ENCODE data around the gene DCDC2C.

The DCDC2C gene

GRCh38 chr2:3712831-3713503, 9.6 kb downstream of the DCDC2C start:
- DNase-seq: no peak

DNA sequence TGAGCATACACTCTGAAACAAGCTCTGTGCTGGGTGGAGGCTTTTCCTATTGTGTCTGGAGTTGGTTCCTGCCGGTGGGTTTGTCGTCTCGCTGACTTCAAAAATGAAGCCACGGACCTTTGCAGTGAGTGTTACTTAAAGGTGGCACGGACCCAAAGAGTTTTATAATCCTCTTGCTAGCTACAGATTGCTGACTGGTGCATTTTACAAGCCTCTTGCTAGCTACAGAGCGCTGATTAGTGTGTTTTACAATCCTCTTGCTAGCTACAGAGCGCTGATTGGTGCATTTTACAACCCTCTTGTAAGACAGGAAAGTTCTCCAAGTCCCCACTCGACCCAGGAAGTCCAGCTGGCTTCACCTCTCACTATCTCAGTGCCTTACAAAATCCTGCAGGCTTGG, 15.3 kb downstream of the DCDC2C start:
- DNase-seq: no peak

- DNase-seq: no peak
Measured at GRCh38 chr2:3725002-3725401, 21.6 kb downstream of the DCDC2C start.

- no peak for DNase-seq
Measured at GRCh38 chr2:3725458-3726250, 22.3 kb downstream of the DCDC2C start.

DNA sequence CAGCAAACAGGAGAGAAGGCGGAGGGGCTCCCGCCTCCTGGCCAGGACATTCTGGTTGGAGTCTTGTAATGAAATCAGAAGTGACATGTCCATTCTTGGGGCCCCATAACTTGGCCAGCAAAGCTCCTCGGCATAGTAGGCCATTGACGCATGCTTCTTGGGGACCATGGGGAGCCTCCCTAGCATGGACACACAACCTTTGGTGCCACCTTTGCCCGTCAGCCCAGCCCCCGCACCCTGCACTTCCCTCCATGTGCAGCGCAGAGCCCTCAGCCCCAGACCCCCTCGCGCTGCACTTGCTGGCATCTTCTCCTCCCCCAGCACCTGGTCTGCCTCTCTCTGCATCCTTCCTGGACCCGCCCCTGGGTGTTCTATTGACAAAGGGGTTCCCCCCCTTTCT, 23.1 kb downstream of the DCDC2C start:
- no peak for DNase-seq

GRCh38 chr2:3727397-3728045, 24.1 kb downstream of the DCDC2C start:
- DNase-seq: no peak

GRCh38 chr2:3728104-3729054, 25.0 kb downstream of the DCDC2C start:
- no peak for DNase-seq

- no peak for DNase-seq
Measured at GRCh38 chr2:3729055-3729448, 25.7 kb downstream of the DCDC2C start.

GRCh38 chr2:3729786-3730185, 26.4 kb downstream of the DCDC2C start:
- no peak for DNase-seq

DNA sequence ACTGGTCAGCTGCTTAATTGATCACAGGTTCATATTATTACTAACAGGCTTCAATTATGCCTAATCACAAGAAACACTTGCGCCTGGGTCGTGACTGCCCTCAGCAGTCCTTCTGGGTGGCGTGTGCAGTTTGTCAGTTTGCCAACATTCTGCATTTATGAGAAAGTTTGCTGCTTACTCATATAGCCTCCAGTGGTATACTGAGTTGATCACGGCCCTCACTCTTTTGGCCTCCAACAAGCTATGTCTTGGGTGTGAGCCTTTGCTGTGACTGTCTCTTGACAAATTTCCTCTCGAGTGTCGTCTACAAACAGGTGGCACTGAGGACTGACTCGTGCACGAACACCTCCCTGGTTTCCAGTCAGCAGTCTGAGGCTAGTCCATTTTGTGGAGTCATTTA, 27.3 kb downstream of the DCDC2C start:
- no peak for DNase-seq

DNA sequence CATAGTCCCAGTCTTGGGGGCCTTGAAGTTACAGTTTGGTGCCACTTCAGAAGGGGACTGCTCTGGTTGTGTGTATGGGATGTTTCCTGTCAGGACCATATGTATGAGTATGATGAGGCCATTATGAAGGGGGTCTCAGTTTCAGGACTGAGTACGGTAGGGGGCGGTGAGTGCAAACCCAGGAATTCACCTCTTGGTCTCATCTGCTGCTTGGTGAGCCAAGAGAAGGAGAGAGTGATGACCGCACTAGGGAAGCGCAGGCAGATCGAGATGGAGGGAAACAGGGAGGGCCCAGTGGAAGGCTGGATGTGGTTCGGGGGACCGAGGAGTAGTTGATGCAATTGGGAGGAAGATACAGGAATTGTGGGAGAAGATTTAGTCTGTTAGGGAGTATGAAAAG, 28.5 kb downstream of the DCDC2C start:
- no peak for DNase-seq

DNA sequence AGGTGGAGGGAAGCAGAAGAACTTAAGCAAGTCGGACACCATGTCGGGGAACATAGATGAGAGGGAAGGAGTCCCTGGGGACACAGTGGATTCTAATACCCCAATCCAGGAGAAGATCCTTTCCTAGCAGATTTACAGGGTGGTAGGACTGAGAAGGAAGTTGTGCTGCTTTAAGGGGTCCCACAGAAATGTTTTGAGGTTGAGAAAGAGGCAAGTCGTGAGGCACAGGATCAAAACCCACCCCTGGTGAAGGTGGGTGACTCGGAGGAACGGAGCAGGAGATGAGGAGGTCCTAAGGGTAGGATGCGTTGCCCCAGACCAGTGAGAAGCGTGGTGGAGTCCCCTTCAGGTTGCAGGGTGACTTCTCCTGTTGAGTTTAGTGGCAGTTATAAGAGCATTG, 32.7 kb downstream of the DCDC2C start:
- DNase-seq: no peak

DNA sequence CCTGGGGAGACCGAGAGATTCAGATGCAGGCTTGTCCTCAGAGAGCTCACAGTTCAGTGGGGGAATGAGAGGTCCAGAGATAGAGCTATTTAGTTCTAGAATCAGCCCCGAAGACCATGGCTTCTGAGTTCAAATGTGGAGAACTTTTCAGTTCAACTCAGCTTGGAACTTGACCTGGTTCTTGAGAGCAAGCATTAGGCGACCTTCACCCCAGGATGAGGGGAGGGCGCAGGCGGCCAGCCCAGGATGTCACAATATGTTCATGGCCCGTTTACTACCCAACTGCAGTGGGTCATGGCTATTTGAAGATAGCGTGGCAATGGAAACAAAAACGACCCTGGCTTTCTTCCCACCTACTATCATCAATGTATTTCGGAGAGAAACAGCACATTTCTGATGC, 33.8 kb downstream of the DCDC2C start:
- no peak for DNase-seq

GRCh38 chr2:3738454-3738853, 35.1 kb downstream of the DCDC2C start:
- DNase-seq: no peak

GRCh38 chr2:3739313-3739712, 35.9 kb downstream of the DCDC2C start:
- no peak for DNase-seq

DNA sequence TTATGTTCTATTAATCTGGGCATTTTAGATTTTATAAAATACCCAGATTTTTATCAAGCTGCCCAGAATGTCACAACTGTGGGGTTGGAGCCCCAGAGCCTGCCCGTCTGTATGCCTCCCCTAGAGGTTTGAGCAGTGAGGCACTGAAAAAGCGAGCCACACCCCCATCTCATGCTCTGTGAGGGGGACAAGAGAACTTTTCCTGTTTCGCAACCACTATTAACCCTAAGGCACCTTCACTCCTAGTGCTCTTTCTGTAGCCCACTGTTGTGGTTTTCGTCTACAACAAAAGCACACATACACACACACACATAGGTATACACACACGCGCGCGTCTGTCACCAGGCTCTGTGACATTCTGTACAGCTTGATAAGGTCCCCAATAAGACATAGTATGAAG, 38.0 kb downstream of the DCDC2C start:
- no peak for DNase-seq

DNA sequence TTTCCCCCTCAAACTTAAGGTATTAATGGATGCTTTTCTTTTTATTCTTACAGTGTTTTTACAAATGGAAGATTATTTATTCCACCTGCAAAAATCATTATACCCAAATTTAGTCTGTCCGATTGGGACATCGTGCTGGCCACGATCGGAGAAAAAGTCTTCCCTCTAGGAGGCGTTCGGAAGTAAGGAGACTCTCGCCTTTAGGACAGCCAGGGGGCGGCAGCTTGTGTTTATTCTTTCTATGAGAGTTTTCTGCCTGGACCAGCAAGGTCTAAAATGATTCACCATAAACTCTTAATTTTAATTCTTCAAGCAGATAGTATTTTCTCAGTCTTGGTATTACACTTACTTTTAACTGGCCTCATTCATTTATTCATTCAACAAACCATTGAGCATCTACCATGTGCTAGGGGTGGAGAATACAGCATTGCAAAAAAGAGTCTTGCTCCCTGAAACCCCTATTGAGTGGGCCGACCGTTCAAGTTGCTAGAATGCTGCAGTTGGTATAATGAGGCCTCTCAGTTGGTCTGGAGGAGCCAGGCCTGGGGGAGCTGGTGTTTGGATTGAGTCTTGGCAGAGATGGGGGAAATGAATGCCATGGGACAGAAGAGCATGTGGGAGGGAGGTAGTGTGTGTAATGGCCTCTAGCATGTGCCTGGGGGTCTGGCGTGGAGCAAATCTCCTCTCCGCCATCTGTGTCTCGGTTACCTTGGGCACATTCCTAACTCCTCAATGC, 38.7 kb downstream of the DCDC2C start:
- no peak for DNase-seq

GRCh38 chr2:3742743-3743508, 39.6 kb downstream of the DCDC2C start:
- DNase-seq: no peak

DNA sequence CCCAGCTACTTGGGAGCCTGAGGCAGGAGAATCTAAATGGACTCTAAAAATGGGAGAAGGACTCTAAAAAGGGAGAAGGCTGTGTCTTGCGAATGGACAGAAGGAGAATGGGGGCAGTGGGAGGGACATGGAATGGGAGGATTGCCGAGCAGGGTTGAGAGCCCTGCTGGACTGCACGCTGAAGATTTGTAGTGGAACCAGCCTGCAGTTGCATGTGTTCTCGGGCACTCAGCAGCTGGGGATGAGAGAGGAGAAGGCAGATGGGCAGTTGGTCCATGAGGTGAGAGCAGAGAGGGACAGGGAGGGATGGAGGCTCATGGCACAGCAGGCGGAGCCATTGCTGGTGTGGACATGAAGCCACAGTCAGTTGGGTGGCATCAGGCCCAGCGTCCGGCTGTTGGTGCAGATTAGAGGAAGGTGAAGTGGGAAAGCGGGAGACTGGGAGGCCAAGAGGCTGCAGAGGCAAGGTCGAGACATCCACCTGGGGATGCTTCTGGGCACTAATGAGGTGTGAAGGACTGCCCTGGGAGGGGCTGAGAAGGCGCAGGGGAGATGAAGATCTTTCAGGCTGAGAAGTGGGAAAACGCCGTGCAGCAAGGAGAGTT, 40.7 kb downstream of the DCDC2C start:
- no peak for DNase-seq

DNA sequence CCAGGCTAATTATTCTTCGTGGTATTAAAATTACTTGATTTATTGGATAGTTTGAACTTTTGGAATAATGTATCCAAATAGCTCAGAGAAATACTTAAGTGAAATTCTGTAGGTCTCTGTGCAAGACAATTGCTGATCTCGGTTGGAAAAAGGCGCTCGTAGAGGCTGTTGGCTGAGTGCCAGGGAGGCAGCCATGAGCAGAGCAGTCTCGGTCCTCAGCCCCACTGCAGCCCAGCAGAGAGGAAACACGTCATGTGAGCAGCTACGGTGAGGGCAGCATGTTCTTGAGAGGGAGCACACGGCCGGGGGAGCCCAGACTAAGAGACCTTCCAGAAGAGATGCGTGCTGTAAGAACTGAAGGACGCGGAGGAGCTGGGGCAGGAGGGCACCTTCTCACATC, 42.5 kb downstream of the DCDC2C start:
- no peak for DNase-seq

- DNase-seq: no peak
Measured at GRCh38 chr2:3747032-3747654, 43.8 kb downstream of the DCDC2C start.
